Epithelial cell of proximal tubule (primary cell): ENCODE results near the gene ADGRB3. TPM values are rescaled to one million over a fixed set of nuclear protein-coding genes. Genes with fewer than 3 reads are reported as not detected.

ENCODE experiments used
- DNase-seq: peaks from one replicate; pipeline ENCODE4 v3.0.0-alpha.2; 2011; ENCODE audit warnings: low read depth
- H3K4me3 ChIP-seq: 2 replicates; pipeline ENCODE4 v1.5.1; 2011; ENCODE audit warnings: low read depth, mild to moderate bottlenecking, low read length
- total RNA-seq: library from RNA; depleted of rRNA; stranded (reverse); fragments of >200 nt; gene quantifications from 2 replicates; pipeline ENCODE4 v1.2.3, GENCODE V29; 2015
- TF ChIP-seq, protein P1 (sequence below): conservative IDR thresholded peaks from 2 replicates; pipeline ENCODE4 v1.5.1; 2012; ENCODE audit warnings: low read depth, mild to moderate bottlenecking, low read length

The ADGRB3 gene
- total RNA-seq, 1 donor from 2014 or later = 4.7 TPM

DNA sequence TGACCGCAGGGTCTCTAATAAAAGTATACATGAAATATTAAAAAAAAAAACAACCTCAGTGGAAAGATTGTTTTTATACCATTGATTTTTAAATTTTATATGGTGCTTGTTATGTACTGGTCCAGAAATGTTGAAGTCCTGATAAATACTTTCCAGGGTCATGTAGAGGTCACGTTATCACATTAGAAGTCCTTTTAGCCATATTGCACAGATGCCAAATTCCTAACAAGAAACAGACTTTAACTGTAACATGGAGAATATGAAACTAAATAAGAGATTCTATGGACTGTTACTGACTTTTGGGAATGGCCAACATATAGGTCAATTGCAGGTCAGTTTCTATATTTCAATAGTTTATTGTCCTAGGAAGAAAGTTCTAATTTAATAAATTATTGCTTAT lies 89.0 kb downstream of the ADGRB3 start:
- TF ChIP-seq, protein P1, sequence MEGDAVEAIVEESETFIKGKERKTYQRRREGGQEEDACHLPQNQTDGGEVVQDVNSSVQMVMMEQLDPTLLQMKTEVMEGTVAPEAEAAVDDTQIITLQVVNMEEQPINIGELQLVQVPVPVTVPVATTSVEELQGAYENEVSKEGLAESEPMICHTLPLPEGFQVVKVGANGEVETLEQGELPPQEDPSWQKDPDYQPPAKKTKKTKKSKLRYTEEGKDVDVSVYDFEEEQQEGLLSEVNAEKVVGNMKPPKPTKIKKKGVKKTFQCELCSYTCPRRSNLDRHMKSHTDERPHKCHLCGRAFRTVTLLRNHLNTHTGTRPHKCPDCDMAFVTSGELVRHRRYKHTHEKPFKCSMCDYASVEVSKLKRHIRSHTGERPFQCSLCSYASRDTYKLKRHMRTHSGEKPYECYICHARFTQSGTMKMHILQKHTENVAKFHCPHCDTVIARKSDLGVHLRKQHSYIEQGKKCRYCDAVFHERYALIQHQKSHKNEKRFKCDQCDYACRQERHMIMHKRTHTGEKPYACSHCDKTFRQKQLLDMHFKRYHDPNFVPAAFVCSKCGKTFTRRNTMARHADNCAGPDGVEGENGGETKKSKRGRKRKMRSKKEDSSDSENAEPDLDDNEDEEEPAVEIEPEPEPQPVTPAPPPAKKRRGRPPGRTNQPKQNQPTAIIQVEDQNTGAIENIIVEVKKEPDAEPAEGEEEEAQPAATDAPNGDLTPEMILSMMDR = no peak
- DNase-seq = no peak
- no peak overlapping the region for H3K4me3 ChIP-seq

- H3K4me3 ChIP-seq = no peak overlapping the region
- no peak for DNase-seq
- TF ChIP-seq, protein P1 = no peak
These were observed 91.3 kb downstream of the ADGRB3 start for GRCh38 chr6:68726337-68726736.

DNA sequence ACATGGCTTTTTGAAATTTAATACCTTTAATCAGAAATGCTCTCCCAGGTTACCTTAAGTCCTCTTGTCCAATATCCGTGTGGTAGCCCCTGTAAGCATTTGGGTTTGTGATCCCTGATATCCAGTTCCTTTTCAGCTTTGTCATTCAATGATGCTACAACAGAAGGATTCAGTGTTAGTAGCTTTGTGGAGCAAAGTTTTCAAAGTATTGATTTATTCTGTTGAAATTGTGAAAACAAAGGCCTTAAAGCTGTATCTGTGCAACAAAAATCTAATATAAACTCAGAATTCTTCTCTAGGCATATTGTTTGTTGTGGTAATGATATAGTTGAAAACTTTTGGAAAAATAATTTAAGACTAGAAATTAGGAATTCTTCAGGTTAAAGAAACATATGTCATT lies 91.9 kb downstream of the ADGRB3 start:
- no peak for DNase-seq
- TF ChIP-seq, protein P1 = no peak
- no peak overlapping the region for H3K4me3 ChIP-seq

- no peak for DNase-seq
- no peak overlapping the region for H3K4me3 ChIP-seq
- TF ChIP-seq, protein P1 = no peak
These were observed 92.6 kb downstream of the ADGRB3 start for GRCh38 chr6:68727699-68728098.

DNA sequence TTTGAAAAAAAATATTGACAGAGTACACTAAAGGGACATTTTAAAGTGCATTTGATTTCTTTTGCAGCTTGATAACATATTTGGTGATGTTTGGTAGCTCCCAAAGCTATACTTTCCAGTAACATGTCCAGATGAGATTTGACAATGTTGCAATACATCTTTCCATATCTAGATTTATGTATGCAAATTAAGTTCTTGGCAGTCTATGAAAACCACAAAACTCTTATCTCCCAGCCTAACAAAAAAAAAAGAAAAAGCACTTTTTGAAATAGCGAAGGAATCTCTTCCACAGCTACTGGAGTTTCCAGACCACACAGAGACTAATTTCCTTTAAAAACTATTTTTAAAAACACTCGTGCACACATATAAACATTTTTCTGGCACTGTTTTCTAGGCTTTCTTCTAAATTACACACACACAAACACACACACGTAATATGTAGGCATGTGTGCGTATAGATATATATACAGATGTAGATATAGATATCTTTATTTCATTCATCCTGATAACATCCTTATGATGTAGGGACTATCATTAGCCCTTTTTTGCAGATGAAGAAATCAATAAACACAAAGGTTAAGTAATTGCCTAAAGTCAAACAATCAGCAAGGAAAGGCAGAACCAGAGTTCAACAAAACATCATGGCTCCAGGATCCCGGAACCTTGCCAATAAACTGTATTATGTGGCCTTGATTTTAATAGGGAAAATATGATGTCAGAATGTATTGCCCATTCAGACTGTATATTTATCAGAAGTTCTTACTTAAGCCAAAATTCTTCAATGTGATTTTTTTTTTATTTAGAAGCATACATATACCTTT lies 93.3 kb downstream of the ADGRB3 start:
- no peak overlapping the region for H3K4me3 ChIP-seq
- no peak for DNase-seq
- TF ChIP-seq, protein P1 = no peak

- DNase-seq = no peak
- TF ChIP-seq, protein P1 = no peak
- no peak overlapping the region for H3K4me3 ChIP-seq
These were observed 94.4 kb downstream of the ADGRB3 start for GRCh38 chr6:68729377-68729903.
